ENCODE measurements around the gene FBXW8.

Gene FBXW8

DNA sequence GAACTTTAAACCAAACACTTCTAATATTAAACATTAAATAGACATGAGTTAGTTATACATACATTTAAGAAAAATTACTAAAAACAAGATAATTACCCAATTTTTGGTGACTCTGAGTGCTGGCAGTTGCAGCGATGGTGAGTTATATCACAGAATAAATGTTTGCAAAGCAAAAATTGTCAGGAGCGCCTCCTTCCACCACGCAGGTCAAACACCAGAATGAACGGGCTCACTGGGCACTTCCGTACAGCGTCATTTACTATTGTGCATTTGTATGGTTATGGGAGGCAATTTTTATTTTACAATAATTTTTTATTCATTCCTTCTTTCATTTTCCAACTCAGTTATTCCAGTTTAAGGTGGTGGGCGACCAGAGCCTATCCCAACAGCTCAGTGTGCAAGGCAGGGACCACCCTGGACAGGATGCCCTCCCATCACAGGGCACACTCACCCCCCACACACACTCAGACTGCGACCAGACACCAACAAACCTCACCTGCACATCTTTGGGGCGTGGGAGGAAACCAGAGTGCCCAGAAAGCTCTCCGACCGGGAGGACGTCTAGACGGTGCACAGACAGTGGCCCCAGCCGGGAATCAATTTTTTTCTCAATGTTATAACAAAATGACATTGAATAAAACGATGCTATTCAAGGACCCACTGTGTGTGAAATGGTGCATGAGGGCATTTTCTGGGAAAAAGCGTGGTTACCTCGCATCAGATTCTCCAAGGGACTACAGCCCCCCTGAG is 121.3 kb downstream of the FBXW8 start:
- TF ChIP-seq CTCF (IDR thresholded peaks at IDR 0.05; ENCODE audit: insufficient read depth, low read depth, low read length, missing control alignments): no peak
- DNase-seq (ENCODE audit: low read depth): no peak
- no peak overlapping the region for H3K4me3 ChIP-seq (ENCODE audit: low read depth, low read length)

GRCh38 chr12:117032593-117033381 is 122.0 kb downstream of the FBXW8 start:
- H3K4me3 ChIP-seq (ENCODE audit: low read depth, low read length): no peak overlapping the region
- no peak for DNase-seq (ENCODE audit: low read depth)
- TF ChIP-seq CTCF (IDR thresholded peaks at IDR 0.05; ENCODE audit: insufficient read depth, low read depth, low read length, missing control alignments): no peak

- H3K4me3 ChIP-seq (ENCODE audit: low read depth, low read length): no peak overlapping the region
- TF ChIP-seq CTCF (IDR thresholded peaks at IDR 0.05; ENCODE audit: insufficient read depth, low read depth, low read length, missing control alignments): no peak
- no peak for DNase-seq (ENCODE audit: low read depth)
These were observed 122.9 kb downstream of the FBXW8 start for GRCh38 chr12:117033382-117034221.

DNA sequence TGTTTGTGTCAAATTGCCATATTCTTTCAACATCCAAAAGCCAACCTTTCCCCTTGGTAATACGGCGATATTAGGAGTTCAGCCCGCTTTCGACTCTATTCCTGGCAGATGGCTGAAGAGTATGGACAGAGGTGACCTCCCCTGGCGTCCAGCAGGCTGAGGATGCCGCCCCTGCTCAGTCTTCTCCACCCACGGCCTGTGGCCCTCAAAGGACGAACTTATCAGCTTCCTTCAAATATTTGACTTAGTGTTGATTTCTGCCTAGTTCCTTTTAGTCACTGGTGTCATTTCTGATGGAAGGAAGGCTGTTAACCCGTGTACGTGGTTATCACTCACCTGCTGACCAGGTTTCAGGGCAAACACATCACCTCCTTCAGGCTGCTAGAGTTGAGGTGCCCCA is 123.5 kb downstream of the FBXW8 start:
- TF ChIP-seq CTCF (IDR thresholded peaks at IDR 0.05; ENCODE audit: insufficient read depth, low read depth, low read length, missing control alignments): no peak
- no peak overlapping the region for H3K4me3 ChIP-seq (ENCODE audit: low read depth, low read length)
- DNase-seq (ENCODE audit: low read depth): no peak

GRCh38 chr12:117034701-117035151 is 124.0 kb downstream of the FBXW8 start:
- H3K4me3 ChIP-seq (ENCODE audit: low read depth, low read length): no peak overlapping the region
- no peak for TF ChIP-seq CTCF (IDR thresholded peaks at IDR 0.05; ENCODE audit: insufficient read depth, low read depth, low read length, missing control alignments)
- DNase-seq (ENCODE audit: low read depth): no peak

DNA sequence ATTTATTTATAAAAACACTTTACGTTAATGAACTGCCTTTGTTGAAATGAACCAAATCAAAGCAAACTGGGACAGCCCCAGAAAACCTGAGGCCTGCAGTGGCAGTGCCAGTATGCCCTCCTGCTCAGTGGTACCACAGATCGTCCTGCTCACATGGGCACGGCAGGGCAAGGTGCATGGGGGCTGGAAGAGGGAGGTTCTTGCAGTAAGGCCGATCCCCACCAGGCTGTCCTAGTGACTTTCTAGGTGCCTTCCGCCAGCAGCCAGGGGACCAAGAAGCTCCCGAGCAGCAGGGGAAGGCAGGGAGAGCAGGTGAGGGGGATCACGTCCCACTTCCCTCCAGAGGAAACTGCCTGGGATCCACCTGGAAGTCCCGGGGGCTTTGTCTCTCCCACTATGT is 124.5 kb downstream of the FBXW8 start:
- no peak for DNase-seq (ENCODE audit: low read depth)
- H3K4me3 ChIP-seq (ENCODE audit: low read depth, low read length): no peak overlapping the region
- TF ChIP-seq CTCF (IDR thresholded peaks at IDR 0.05; ENCODE audit: insufficient read depth, low read depth, low read length, missing control alignments): no peak

All from GM12865 (cell line).